HepG2 (cell line): ENCODE measurements around the gene KCTD13. TPM values are rescaled to one million over a fixed set of nuclear protein-coding genes. Genes with fewer than 3 reads are reported as not detected.
A peak's percentile ranks its signal among the peaks of the same experiment; 100 is the strongest.

Source experiments
- ATAC-seq: fragments of 200-7000 bp; cut with Tn5 transposase; 3 replicates; pipeline ENCODE4 v1.9.1; 2020; ENCODE audit warnings: mild to moderate bottlenecking, moderate library complexity
- BruUV-seq: library from RNA; stranded (reverse); fragments of 400-500 nt; replicated peaks from 2 replicates; lab custom pipeline; 2021; lab: Mats Ljungman, UMichigan
- CTCF ChIA-PET: fragments of 300-600 bp; formaldehyde crosslinking; extraction: SDS; loops from one replicate; lab custom pipeline; 2021; ENCODE audit warnings: low total read pairs, inconsistent platforms, low intra/inter-chr PET ratio; lab: Yijun Ruan, JAX
- POLR2A ChIA-PET: fragments of 350-600 bp; sonication (Branson Sonifier 250); formaldehyde crosslinking; loops from one replicate; lab custom pipeline; 2020; ENCODE audit warnings: antibody characterized with exemption, inconsistent platforms; lab: Yijun Ruan, JAX
- DNase-seq: peaks from one replicate; pipeline ENCODE4 v3.0.0-alpha.2; 2015; ENCODE audit warnings: low spot score
- FAIRE-seq: peaks from 3 replicates; lab custom pipeline; 2011; peaks lifted over from hg19 to GRCh38; lab: Jason Lieb, UNC
- H2AFZ ChIP-seq: one replicate; pipeline ENCODE4 v1.6.1; 2011; ENCODE audit warnings: low read length, inconsistent platforms
- H3K27ac ChIP-seq: fragments of 300-600 bp; 3 replicates; pipeline ENCODE4 v1.8.0; 2011; ENCODE audit warnings: mixed run types, mild to moderate bottlenecking, mixed read lengths, low read length, inconsistent platforms; ENCODE audit not compliant: insufficient read depth; ENCODE audit errors: extremely low read length
- H3K27me3 ChIP-seq, 2 experiments: fragments of 200-600 bp in 1 of 2; 2 replicates in 1 of 2; 3 replicates in 1 of 2; pipeline versions ENCODE4 v1.6.0 to v1.8.0; 2011; ENCODE audit warnings: low read length in 2 of 2, mild to moderate bottlenecking in 2 of 2, moderate library complexity in 2 of 2, inconsistent platforms in 1 of 2; ENCODE audit not compliant: insufficient read depth in 2 of 2, control insufficient read depth in 1 of 2
- H3K36me3 ChIP-seq, 2 experiments: fragments of 200-600 bp in 1 of 2; replicated peaks in 1 of 2; 2 replicates in 1 of 2; 3 replicates in 1 of 2; pipeline versions ENCODE4 v1.5.1 to v1.8.0; 2011; ENCODE audit warnings: low read length in 2 of 2, inconsistent platforms in 1 of 2; ENCODE audit not compliant: insufficient read depth in 2 of 2, control insufficient read depth in 1 of 2
- H3K4me1 ChIP-seq: 2 replicates; pipeline ENCODE4 v1.5.1; 2012; ENCODE audit warnings: low read length, inconsistent platforms; ENCODE audit not compliant: insufficient read depth
- H3K4me2 ChIP-seq: 2 replicates; pipeline ENCODE4 v1.6.0; 2011; ENCODE audit warnings: low read depth, low read length, inconsistent platforms
- H3K4me3 ChIP-seq, 3 experiments: fragments of 200-600 bp in 1 of 3; sonication (generic), shearing (Covaris generic) in 1 of 3; replicated peaks in 1 of 3; 2 replicates each; pipeline ENCODE4 v1.5.1; 2011 to 2016; ENCODE audit warnings: low read length in 3 of 3, inconsistent platforms in 2 of 3, low read depth in 2 of 3, mild to moderate bottlenecking in 2 of 3, control low read depth in 1 of 3, mixed read lengths in 1 of 3; ENCODE audit not compliant: insufficient read depth in 1 of 3
- H3K79me2 ChIP-seq: one replicate; pipeline ENCODE4 v1.6.1; 2011; ENCODE audit warnings: low read length, inconsistent platforms; ENCODE audit not compliant: insufficient read depth
- H3K9ac ChIP-seq: 2 replicates; pipeline ENCODE4 v1.6.0; 2011; ENCODE audit warnings: mild to moderate bottlenecking, low read depth, low read length, inconsistent platforms; ENCODE audit not compliant: insufficient read depth
- H3K9me3 ChIP-seq: 2 replicates; pipeline ENCODE4 v1.5.1; 2012; ENCODE audit warnings: mild to moderate bottlenecking, low read length
- H4K20me1 ChIP-seq: 2 replicates; pipeline ENCODE4 v1.6.0; 2011; ENCODE audit warnings: inconsistent platforms, mild to moderate bottlenecking, low read length, moderate library complexity; ENCODE audit not compliant: insufficient read depth
- ASH2L ChIP-seq: fragments of 300-600, 200-600 bp; sonication (generic); IDR thresholded peaks from 2 replicates; pipeline ENCODE4 v1.7.0; 2017; ENCODE audit warnings: low read depth, mild to moderate bottlenecking, moderate library complexity, mixed read lengths, low read length; ENCODE audit not compliant: insufficient read length
- BATF2 ChIP-seq: sonication (generic); formaldehyde crosslinking; IDR thresholded peaks from 2 replicates; pipeline ENCODE4 v1.8.0; 2022; ENCODE audit warnings: mild to moderate bottlenecking, missing genetic modification reagents, moderate library complexity
- CCDC6 ChIP-seq: sonication (generic); formaldehyde crosslinking; IDR thresholded peaks from 2 replicates; pipeline ENCODE4 v1.8.1; 2022; ENCODE audit warnings: mild to moderate bottlenecking, missing genetic modification reagents, moderate library complexity
- HNRNPLL ChIP-seq: fragments of 200-400 bp; formaldehyde crosslinking; IDR thresholded peaks from 2 replicates; pipeline ENCODE4 v1.6.1; 2017; ENCODE audit warnings: mild to moderate bottlenecking, low read depth, low read length; ENCODE audit not compliant: poor library complexity, severe bottlenecking
- JUN ChIP-seq: sonication (generic); formaldehyde crosslinking; IDR thresholded peaks from 2 replicates; pipeline ENCODE4 v1.4.0; 2020; ENCODE audit warnings: mild to moderate bottlenecking, missing genetic modification reagents
- KMT2B ChIP-seq: IDR thresholded peaks from 2 replicates; pipeline ENCODE4 v1.6.1; 2016; ENCODE audit warnings: missing genetic modification reagents, missing compliant biosample characterization
- MTF2 ChIP-seq: sonication (generic); formaldehyde crosslinking; IDR thresholded peaks from 2 replicates; pipeline ENCODE4 v1.5.0; 2020; ENCODE audit warnings: missing genetic modification reagents, borderline replicate concordance
- PCBP1 ChIP-seq: fragments of 200-400 bp; formaldehyde crosslinking; IDR thresholded peaks from 2 replicates; pipeline ENCODE4 v1.6.1; 2017; ENCODE audit warnings: mild to moderate bottlenecking, low read depth, low read length, borderline replicate concordance
- PLRG1 ChIP-seq: fragments of 450-650 bp; conservative IDR thresholded peaks from 2 replicates; pipeline ENCODE4 v1.6.1; 2016
- RNF2 ChIP-seq: fragments of 450-650 bp; conservative IDR thresholded peaks from 2 replicates; pipeline ENCODE4 v1.6.1; 2016; ENCODE audit warnings: low read depth
- SAFB2 ChIP-seq: sonication (generic); formaldehyde crosslinking; IDR thresholded peaks from 2 replicates; pipeline ENCODE4 v1.5.1; 2020; ENCODE audit warnings: missing genetic modification reagents, low read depth, mild to moderate bottlenecking, borderline replicate concordance
- SOX6 ChIP-seq, 2 experiments: fragments of 450-650 bp in 1 of 2; sonication (generic) in 1 of 2; formaldehyde crosslinking in 1 of 2; IDR thresholded peaks; 2 replicates each; pipeline versions ENCODE4 v1.4.0 to v1.6.1; 2017 to 2020; ENCODE audit warnings: antibody characterized with exemption in 1 of 2, mild to moderate bottlenecking in 1 of 2, missing genetic modification reagents in 1 of 2
- TEAD2 ChIP-seq: sonication (generic); formaldehyde crosslinking; IDR thresholded peaks from 2 replicates; pipeline ENCODE4 v1.9.0; 2021; ENCODE audit warnings: missing genetic modification reagents
- XRCC5 ChIP-seq: fragments of 200-400 bp; formaldehyde crosslinking; optimal IDR thresholded peaks from 2 replicates; pipeline ENCODE3; 2017; ENCODE audit warnings: mild to moderate bottlenecking, low read length
- ZFP37 ChIP-seq: sonication (generic); formaldehyde crosslinking; IDR thresholded peaks from 2 replicates; pipeline ENCODE4 v1.4.0; 2020; ENCODE audit warnings: missing genetic modification reagents, borderline replicate concordance
- ZNF607 ChIP-seq: sonication (generic); formaldehyde crosslinking; IDR thresholded peaks from 2 replicates; pipeline ENCODE4 v1.5.1; 2020; ENCODE audit warnings: missing genetic modification reagents, mild to moderate bottlenecking, borderline replicate concordance
- ZNF644 ChIP-seq: IDR thresholded peaks from 2 replicates; pipeline ENCODE4 v1.6.1; 2016; ENCODE audit warnings: low read depth
- ZNF773 ChIP-seq: sonication (generic); formaldehyde crosslinking; IDR thresholded peaks from 2 replicates; pipeline ENCODE4 v1.4.0; 2020; ENCODE audit warnings: missing genetic modification reagents, borderline replicate concordance
- ZNF777 ChIP-seq: sonication (generic); formaldehyde crosslinking; IDR thresholded peaks from 2 replicates; pipeline ENCODE4 v1.4.0; 2020; ENCODE audit warnings: missing genetic modification reagents
- WGBS: methylation state at CpG from one replicate; pipeline ENCODE4 v1.1.6; 2017; ENCODE audit warnings: low lambda C conversion rate; 5-methylcytosine and 5-hydroxymethylcytosine counted together
- in situ Hi-C: cut with HindIII; loops from 2 replicates; pipeline ENCODE4 v1.10.0; 2017; ENCODE audit warnings: low pct_unique_long_range_greater_than_20kb; ENCODE audit not compliant: extremely low pct_ligation_motif_present
- intact Hi-C: fragments of 100-400 bp; cut with micrococcal nuclease; formaldehyde crosslinking; loops from one replicate; pipeline ENCODE4 v1.10.0; 2022; ENCODE audit not compliant: unreplicated experiment
- polyA plus RNA-seq, 8 experiments: library from polyadenylated mRNA; depleted of rRNA in 3 of 8; stranded (reverse) in 7 of 8; unstranded in 1 of 8; fragments of >200 nt; fragmentation: Illumina TruSeq in 4 of 8; extraction: Trizol in 4 of 8; gene quantifications; 2 replicates each; pipeline versions ENCODE4 v1.2.1 to v1.2.3, GENCODE V29; 2011 to 2016; ENCODE audit warnings: low read depth in 4 of 8, missing spikeins in 1 of 8, mixed read lengths in 1 of 8; ENCODE audit not compliant: insufficient read depth in 1 of 8
- total RNA-seq, 5 experiments: library from RNA; depleted of rRNA; stranded (reverse); fragments of >200 nt; fragmentation: Illumina TruSeq; extraction: Trizol; gene quantifications; 2 replicates each; pipeline ENCODE4 v1.2.3, GENCODE V29; 2016; ENCODE audit warnings: low read depth in 1 of 5

Gene KCTD13
- total and polyA plus RNA-seq, 2 of the 13 experiments (the other 11 are each of a cell fraction or from before 2014, with no cell fraction given): 6.3 to 14.7 TPM

- 0 out of 2 replicates have a peak, but pooled peaks have one; percentile 50 for TF ChIP-seq PLRG1
- TF ChIP-seq ZNF607 (CRISPR knock-in tag): no peak
- H3K79me2 ChIP-seq: peaks cover 14% of the 10 kb centered on the region
- H2AFZ ChIP-seq: no peak overlapping the region
- H3K27ac ChIP-seq: no peak overlapping the region
- no peaks in the 10 kb centered on the region for H3K36me3 ChIP-seq
- ATAC-seq (no peak), FAIRE-seq (peak; percentile 28), DNase-seq (no peak)
- BruUV-seq: no TSS peak
- no peak overlapping the region for H3K4me3 ChIP-seq
- intact Hi-C loops (no loop called here), in situ Hi-C loops (no loop called here)
- peaks cover 49% of the 10 kb centered on the region for H3K4me1 ChIP-seq
- 90% methylated on average over 4 of the region's 4 CpGs for WGBS
- CTCF ChIA-PET: no interaction called here
- H3K9me3 ChIP-seq: no peaks in the 10 kb centered on the region
- H3K9ac ChIP-seq: no peak overlapping the region
- 0 out of 2 replicates have a peak overlapping the region, but pooled peaks have one; percentile 99 for H3K4me2 ChIP-seq
- no peaks in the 10 kb centered on the region; a peak in 1 of 5 replicates for H3K27me3 ChIP-seq
- POLR2A ChIA-PET: no interaction called here
- H4K20me1 ChIP-seq: peaks cover 5% of the 10 kb centered on the region; the same call in 1 of the 2 replicates
Measured at GRCh38 chr16:29897333-29897732, 28.7 kb downstream of the KCTD13 start.

DNA sequence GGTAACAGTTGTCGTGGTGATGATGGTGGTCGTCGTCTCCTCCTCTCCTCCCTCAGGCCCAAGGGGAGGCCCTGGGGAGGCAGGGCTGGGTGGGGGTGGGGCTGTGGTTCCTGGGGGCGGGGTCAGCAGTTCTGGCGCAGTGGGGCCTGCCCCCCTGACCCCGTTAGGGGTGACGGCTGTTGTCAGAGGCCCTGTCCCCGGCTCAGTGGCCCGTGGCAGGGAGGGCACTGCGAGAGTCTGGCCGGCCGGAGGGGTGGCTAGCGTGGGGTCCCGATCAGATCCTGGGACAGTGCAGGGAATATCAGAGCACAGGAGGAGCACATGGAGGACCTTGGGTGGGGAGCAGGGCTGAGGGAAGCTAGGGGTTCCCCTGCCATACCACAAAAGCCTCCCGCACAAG, 29.2 kb downstream of the KCTD13 start:
- WGBS: 92% methylated on average over 8 of the region's 15 CpGs
- in situ Hi-C loops: no loop called here
- H3K4me2 ChIP-seq: no peak overlapping the region
- DNase-seq (no peak), FAIRE-seq (no peak)
- peaks cover 5% of the 10 kb centered on the region; the same call in 1 of the 2 replicates for H4K20me1 ChIP-seq
- intact Hi-C loops: no loop called here
- H3K27me3 ChIP-seq: no peaks in the 10 kb centered on the region; a peak in 1 of 5 replicates
- no peak for TF ChIP-seq ZNF773 (CRISPR knock-in tag)
- no peak for TF ChIP-seq JUN
- no peak for TF ChIP-seq BATF2 (CRISPR knock-in tag)
- no peak for TF ChIP-seq SOX6 (IDR thresholded peaks at IDR 0.05)
- no peak for TF ChIP-seq SOX6 (CRISPR knock-in tag; IDR thresholded peaks at IDR 0.05)
- no peak for TF ChIP-seq RNF2
- TF ChIP-seq ZNF777 (CRISPR knock-in tag): no peak
- no peak for TF ChIP-seq CCDC6 (CRISPR knock-in tag)
- no peak for TF ChIP-seq MTF2 (CRISPR knock-in tag)
- no peak for TF ChIP-seq ASH2L
- TF ChIP-seq ZFP37: no peak
- TF ChIP-seq TEAD2 (CRISPR knock-in tag): no peak
- no peak for TF ChIP-seq SAFB2
- no peak for TF ChIP-seq XRCC5
- no peak for TF ChIP-seq ZNF644 (CRISPR knock-in tag)
- no peak for TF ChIP-seq HNRNPLL
- TF ChIP-seq KMT2B (CRISPR knock-in tag): no peak
- TF ChIP-seq PCBP1: no peak
- TF ChIP-seq, all 625 proteins: peak for 0
- Histone ChIP-seq H3K4me3 (no peak overlapping the region), H2AFZ (no peak overlapping the region), H3K9ac (no peak overlapping the region), H3K27ac (no peak overlapping the region), H3K9me3 (no peaks in the 10 kb centered on the region), H3K36me3 (no peaks in the 10 kb centered on the region), H3K4me1 (peaks cover 49% of the 10 kb centered on the region), H3K79me2 (peaks cover 9% of the 10 kb centered on the region)
- BruUV-seq: no TSS peak
- ChIA-PET POLR2A (no interaction called here), CTCF (no interaction called here)
- no peak for ATAC-seq
